ENCODE results near the gene CEP112. TPM values are rescaled to one million over a fixed set of nuclear protein-coding genes. Genes with fewer than 3 reads are reported as not detected.

Gene CEP112
- total RNA-seq, 1 experiment from 2014 or later = 6.1 TPM

- Mint-ChIP-seq H3K27me3 (ENCODE audit: low read depth) (peaks cover 52% of the 10 kb centered on the region), H3K4me3 (no peak overlapping the region), H3K27ac (no peak overlapping the region), H3K4me1 (peaks cover 8% of the 10 kb centered on the region), H3K36me3 (peaks cover 19% of the 10 kb centered on the region), H3K9me3 (peaks cover 33% of the 10 kb centered on the region)
- POLR2A ChIA-PET = no interaction called here
- CTCF ChIA-PET = no interaction called here
- no peak for DNase-seq (ENCODE audit: low spot score)
- TF ChIP-seq ESRRA (CRISPR knock-in tag; IDR thresholded peaks at IDR 0.05; ENCODE audit: borderline replicate concordance) = no peak
- no peak for TF ChIP-seq ZNF425 (CRISPR knock-in tag; conservative IDR thresholded peaks at IDR 0.05)
- TF ChIP-seq TEAD4 (CRISPR knock-in tag; IDR thresholded peaks at IDR 0.05) = no peak
- TF ChIP-seq ZNF512 (CRISPR knock-in tag; IDR thresholded peaks at IDR 0.05; ENCODE audit: borderline replicate concordance) = no peak
- no peak for TF ChIP-seq NFE2L1 (CRISPR knock-in tag; IDR thresholded peaks at IDR 0.05)
- no peak for TF ChIP-seq ZNF423 (CRISPR knock-in tag; IDR thresholded peaks at IDR 0.05)
- no peak for TF ChIP-seq GRHL2 (CRISPR knock-in tag; IDR thresholded peaks at IDR 0.05; ENCODE audit: insufficient replicate concordance, severe bottlenecking)
- no peak for TF ChIP-seq ZNF671 (CRISPR knock-in tag; IDR thresholded peaks at IDR 0.05)
- no peak for TF ChIP-seq ZBTB43 (CRISPR knock-in tag; IDR thresholded peaks at IDR 0.05)
- TF ChIP-seq EMX1 (CRISPR knock-in tag; IDR thresholded peaks at IDR 0.05) = no peak
- no peak for TF ChIP-seq USF1 (CRISPR knock-in tag; IDR thresholded peaks at IDR 0.05)
- TF ChIP-seq ELF4 (CRISPR knock-in tag; IDR thresholded peaks at IDR 0.05; ENCODE audit: low read depth) = no peak
- no peak for TF ChIP-seq ERG (CRISPR knock-in tag; IDR thresholded peaks at IDR 0.05)
- no peak for TF ChIP-seq PRDM15 (CRISPR knock-in tag; IDR thresholded peaks at IDR 0.05)
- TF ChIP-seq JAZF1 (CRISPR knock-in tag; IDR thresholded peaks at IDR 0.05) = no peak
- no peak for ATAC-seq
Measured at GRCh38 chr17:66107731-66108130, 84.2 kb downstream of the CEP112 start.

- H3K4me1 Mint-ChIP-seq = no peaks in the 10 kb centered on the region
- POLR2A ChIA-PET = no interaction called here
- TF ChIP-seq FOXP4 (CRISPR knock-in tag; IDR thresholded peaks at IDR 0.05) = no peak
- no peak for TF ChIP-seq SMAD4 (CRISPR knock-in tag; IDR thresholded peaks at IDR 0.05)
- no peak for TF ChIP-seq ZNF512 (CRISPR knock-in tag; IDR thresholded peaks at IDR 0.05; ENCODE audit: borderline replicate concordance)
- TF ChIP-seq ZNF416 (CRISPR knock-in tag; IDR thresholded peaks at IDR 0.05) = no peak
- TF ChIP-seq IRF1 (CRISPR knock-in tag; IDR thresholded peaks at IDR 0.05) = no peak
- TF ChIP-seq ZNF219 (CRISPR knock-in tag; IDR thresholded peaks at IDR 0.05; ENCODE audit: borderline replicate concordance) = no peak
- no peak for TF ChIP-seq NR2C2 (CRISPR knock-in tag; IDR thresholded peaks at IDR 0.05)
Measured at GRCh38 chr17:66098040-66098439, 93.9 kb downstream of the CEP112 start.

More at GRCh38 chr17:66098040-66098439, 93.9 kb downstream of the CEP112 start:
- no peaks in the 10 kb centered on the region for H3K27me3 Mint-ChIP-seq (ENCODE audit: low read depth)
- no peaks in the 10 kb centered on the region; the same call in 1 of the 2 replicates for H3K36me3 Mint-ChIP-seq
- peaks cover 8% of the 10 kb centered on the region for H3K9me3 Mint-ChIP-seq
- no peak overlapping the region for H3K27ac Mint-ChIP-seq
- ATAC-seq (no peak), DNase-seq (ENCODE audit: low spot score) (no peak)
- no peak overlapping the region for H3K4me3 Mint-ChIP-seq
- CTCF ChIA-PET = no interaction called here

Measured in WTC11 (cell line).